Mucosa of descending colon (tissue), 3 donors: ENCODE data around the gene TGIF2. TPM values are rescaled to one million over a fixed set of nuclear protein-coding genes. Genes with fewer than 3 reads are reported as not detected.
A peak's percentile ranks its signal among the peaks of the same experiment; 100 is the strongest.

Experiments used
- ATAC-seq: fragments of 200-7000 bp; cut with Tn5 transposase; one replicate; pipeline ENCODE4 v1.9.1; 2020; ENCODE audit warnings: mild to moderate bottlenecking, moderate library complexity
- DNase-seq, 3 donors: peaks; one replicate each; pipeline ENCODE4 v3.0.0-alpha.2; 2020
- H3K36me3 ChIP-seq: fragments of 200-600 bp; one replicate; pipeline ENCODE4 v1.8.0; 2021; ENCODE audit warnings: low read depth, mild to moderate bottlenecking
- H3K4me1 ChIP-seq: fragments of 200-600 bp; one replicate; pipeline ENCODE4 v1.8.0; 2021; ENCODE audit warnings: low read depth, mild to moderate bottlenecking
- H3K4me3 ChIP-seq: fragments of 200-600 bp; one replicate; pipeline ENCODE4 v1.8.0; 2021; ENCODE audit warnings: mild to moderate bottlenecking
- H3K9me3 ChIP-seq: fragments of 200-600 bp; one replicate; pipeline ENCODE4 v1.8.0; 2021; ENCODE audit warnings: mild to moderate bottlenecking
- intact Hi-C, 2 donors: fragments of 100-400 bp; cut with DNase I in 1 of 2; cut with micrococcal nuclease in 1 of 2; formaldehyde crosslinking; loops; one replicate each; pipeline versions ENCODE4 v1.11.0 to v1.11.1; 2022; cut with DNase I, micrococcal nuclease
- total RNA-seq, 3 donors: library from RNA; stranded (reverse); fragmentation: NEBNext Ultra II Directional in 2 of 3; extraction: Animal tissue kit (Norgen Biotek cat#: 25700) in 2 of 3; gene quantifications; one replicate each; pipeline versions ENCODE4 v1.2.1 to v1.2.4, GENCODE V29; 2021 to 2023
- TF ChIP-seq, protein P1 (sequence below): fragments of 200-600 bp; IDR thresholded peaks from one replicate; pipeline ENCODE4 v1.8.0; 2022; ENCODE audit warnings: antibody characterized with exemption, mild to moderate bottlenecking
- donor health status: DM: no; HTN: no; CAD: no; lungs with moderate emphysema.
- donor health status: DM: no; HTN: no; CAD: no.
- donor health status: DM: no; HTN: yes; CAD: no.

TGIF2 gene
- total RNA-seq, 3 donors from 2014 or later: 4.2 to 13.3 (median 6.5) TPM

DNA sequence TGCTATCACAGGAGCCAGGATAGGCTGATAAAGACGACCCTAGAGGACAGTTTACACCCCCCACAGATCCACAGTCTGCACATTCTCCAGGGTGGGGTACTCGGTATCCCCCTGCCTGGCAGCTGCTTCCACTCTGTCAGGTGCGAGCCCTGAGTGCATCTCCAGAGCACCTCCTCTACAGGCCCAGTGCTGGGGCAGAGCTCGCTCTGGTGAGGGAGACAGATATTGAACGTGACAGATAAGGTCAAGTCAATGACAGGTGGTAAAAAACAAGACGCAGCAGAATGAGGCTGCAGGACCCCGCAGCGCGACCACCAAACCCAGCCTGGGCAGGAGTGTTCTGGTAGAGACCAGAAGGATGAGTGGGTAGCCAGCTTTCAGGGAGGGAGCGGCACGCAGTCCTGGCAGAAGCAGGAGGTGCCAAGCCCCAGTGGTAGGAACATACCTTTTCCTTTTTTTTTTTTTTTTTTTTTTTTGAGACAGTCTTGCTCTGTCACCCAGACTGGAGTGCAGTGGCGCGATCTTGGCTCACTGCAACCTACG, 44.5 kb upstream of the TGIF2 start:
- intact Hi-C loops: no loop called here
- H3K4me1 ChIP-seq: no peaks in the 10 kb centered on the region
- DNase-seq (no peak), ATAC-seq (no peak)
- TF ChIP-seq, protein P1, sequence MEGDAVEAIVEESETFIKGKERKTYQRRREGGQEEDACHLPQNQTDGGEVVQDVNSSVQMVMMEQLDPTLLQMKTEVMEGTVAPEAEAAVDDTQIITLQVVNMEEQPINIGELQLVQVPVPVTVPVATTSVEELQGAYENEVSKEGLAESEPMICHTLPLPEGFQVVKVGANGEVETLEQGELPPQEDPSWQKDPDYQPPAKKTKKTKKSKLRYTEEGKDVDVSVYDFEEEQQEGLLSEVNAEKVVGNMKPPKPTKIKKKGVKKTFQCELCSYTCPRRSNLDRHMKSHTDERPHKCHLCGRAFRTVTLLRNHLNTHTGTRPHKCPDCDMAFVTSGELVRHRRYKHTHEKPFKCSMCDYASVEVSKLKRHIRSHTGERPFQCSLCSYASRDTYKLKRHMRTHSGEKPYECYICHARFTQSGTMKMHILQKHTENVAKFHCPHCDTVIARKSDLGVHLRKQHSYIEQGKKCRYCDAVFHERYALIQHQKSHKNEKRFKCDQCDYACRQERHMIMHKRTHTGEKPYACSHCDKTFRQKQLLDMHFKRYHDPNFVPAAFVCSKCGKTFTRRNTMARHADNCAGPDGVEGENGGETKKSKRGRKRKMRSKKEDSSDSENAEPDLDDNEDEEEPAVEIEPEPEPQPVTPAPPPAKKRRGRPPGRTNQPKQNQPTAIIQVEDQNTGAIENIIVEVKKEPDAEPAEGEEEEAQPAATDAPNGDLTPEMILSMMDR: no peak
- H3K4me3 ChIP-seq: no peak overlapping the region
- H3K9me3 ChIP-seq: no peaks in the 10 kb centered on the region
- no peaks in the 10 kb centered on the region for H3K36me3 ChIP-seq

DNA sequence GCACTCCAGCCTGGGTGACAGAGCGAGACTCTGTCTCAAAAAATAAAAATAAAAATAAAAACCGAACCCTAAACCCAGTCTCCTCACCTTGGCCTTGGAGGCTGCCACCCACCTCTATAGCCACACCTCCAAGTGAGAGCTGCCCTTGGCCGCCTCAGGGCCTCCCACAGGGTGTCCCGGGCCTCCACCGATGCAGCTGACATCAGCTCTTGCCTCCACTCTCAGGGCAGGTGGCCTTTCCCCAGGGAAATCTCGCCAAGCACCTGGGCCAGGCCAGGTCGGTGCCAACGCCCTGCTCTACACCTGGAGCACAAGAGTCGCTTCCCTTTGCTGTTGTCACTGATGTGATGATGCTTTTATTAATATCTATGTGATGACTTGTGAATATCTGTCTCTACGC, 41.0 kb upstream of the TGIF2 start:
- TF ChIP-seq, protein P1: no peak
- no peaks in the 10 kb centered on the region for H3K4me1 ChIP-seq
- H3K36me3 ChIP-seq: no peaks in the 10 kb centered on the region
- no peak for DNase-seq
- peak; percentile 43 for ATAC-seq
- no peaks in the 10 kb centered on the region for H3K9me3 ChIP-seq
- intact Hi-C loops: no loop called here
- no peak overlapping the region for H3K4me3 ChIP-seq

DNA sequence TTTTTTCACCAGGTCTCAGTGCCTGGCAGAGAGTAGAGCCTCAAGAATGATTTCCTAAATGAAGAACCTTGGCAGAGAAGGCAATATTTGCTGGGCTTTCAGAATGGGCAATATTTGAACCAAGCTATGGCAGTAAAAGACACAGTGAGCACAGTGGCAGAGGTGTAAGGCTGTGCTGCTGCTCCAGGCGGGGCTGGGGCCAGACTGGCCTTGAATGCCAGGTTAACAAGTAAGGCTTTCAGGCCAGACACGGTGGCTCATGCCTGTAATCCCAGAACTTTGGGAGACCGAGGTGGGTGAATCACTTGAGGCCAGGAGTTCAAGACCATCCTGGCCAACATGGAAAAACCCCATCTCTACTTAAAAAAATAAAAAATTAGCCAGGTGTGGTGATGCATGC, 40.6 kb upstream of the TGIF2 start:
- intact Hi-C loops: no loop called here
- Histone ChIP-seq H3K9me3 (no peaks in the 10 kb centered on the region), H3K4me3 (no peak overlapping the region), H3K36me3 (no peaks in the 10 kb centered on the region), H3K4me1 (no peaks in the 10 kb centered on the region)
- DNase-seq (no peak), ATAC-seq (no peak)
- TF ChIP-seq, protein P1: no peak

DNA sequence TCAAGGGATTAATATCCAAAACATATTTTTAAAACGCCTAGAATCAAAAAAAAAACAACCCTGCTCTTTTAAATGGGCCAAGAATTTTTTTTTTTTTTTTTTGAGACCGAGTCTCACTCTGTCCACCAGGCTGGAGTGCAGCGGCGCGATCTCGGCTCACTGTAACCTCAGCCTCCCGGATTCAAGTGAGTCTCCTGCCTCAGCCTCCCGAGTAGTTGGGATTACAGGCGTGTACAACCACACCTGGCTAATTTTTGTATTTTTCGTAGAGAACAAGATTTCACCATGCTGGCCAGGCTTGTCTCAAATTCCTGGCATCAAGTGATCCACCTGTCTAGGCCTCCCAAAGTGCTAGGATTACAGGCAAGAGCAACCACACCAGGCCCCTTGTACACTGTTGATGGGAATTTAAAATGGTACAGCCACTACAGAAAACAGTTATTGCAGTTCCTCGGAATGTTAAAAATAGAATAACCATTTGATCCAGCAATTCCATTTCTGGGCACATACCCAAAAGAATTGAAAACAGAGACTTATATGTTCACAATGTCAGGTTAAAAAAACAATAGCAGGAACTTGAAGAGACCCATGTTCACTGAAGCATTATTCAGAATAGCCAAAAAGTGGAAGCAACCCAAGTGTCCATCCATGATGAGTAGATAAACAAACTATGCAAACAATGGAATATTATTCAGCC, 35.2 kb upstream of the TGIF2 start:
- H3K9me3 ChIP-seq: no peaks in the 10 kb centered on the region
- H3K4me1 ChIP-seq: no peaks in the 10 kb centered on the region
- intact Hi-C loops: no loop called here
- DNase-seq: no peak
- no peak for ATAC-seq
- no peaks in the 10 kb centered on the region for H3K36me3 ChIP-seq
- no peak overlapping the region for H3K4me3 ChIP-seq
- TF ChIP-seq, protein P1: no peak

DNA sequence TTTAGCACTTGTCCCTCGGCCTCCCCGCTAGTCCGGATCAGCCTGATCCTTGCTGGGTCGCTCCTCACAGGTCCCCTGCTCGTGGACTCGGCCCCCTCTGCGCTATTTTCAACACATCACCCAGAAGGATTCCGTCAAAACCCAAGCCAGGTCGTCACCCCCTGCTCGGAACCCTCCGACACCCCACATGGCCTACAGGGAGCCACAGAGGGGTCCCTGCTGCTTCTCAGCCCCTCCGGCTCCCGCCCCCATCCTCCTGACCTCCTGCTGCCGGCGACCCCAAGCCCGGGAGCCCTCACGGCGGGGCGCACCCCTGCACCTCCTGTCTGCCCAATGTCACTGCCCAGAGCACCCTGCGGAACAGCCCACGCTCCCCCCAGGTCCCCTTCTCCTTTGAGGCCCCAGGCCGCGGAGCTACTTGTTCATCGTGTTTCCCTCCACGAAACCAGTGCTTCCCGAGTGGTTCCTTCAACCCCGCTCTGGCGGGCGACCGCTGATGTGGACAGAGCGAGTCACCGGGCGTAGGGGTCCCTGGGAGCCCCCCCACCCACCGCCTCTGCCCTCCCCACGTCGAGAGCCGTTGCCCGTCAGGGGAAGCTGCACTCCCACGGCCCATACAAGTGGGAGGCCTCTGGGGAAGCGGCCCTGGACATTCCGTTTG, 32.7 kb upstream of the TGIF2 start:
- no peak for DNase-seq
- H3K4me1 ChIP-seq: no peaks in the 10 kb centered on the region
- H3K36me3 ChIP-seq: no peaks in the 10 kb centered on the region
- no peaks in the 10 kb centered on the region for H3K9me3 ChIP-seq
- intact Hi-C loops: loop anchor here in 1 of 2 donors (10.0 kb wide), 1 partner anchor 76 kb away; no protein-coding TSS in a partner anchor
- TF ChIP-seq, protein P1: no peak
- H3K4me3 ChIP-seq: no peak overlapping the region
- no peak for ATAC-seq
